NCI-H526 treated with DMSO at 0.1 percent for 48 hours (cell line): Measurements from ENCODE around the gene VPS13C.
"Not testable (repeated sequence)": the region's sequence is repeated elsewhere in the genome, so short reads cannot be mapped to it uniquely, and the experiment has no call there.

Experiments used
- DNase-seq: peaks from one replicate; lab custom pipeline; 2025; lab: John Stamatoyannopoulos, UW

VPS13C gene

GRCh38 chr15:62069551-62069950 is 9.3 kb upstream of the VPS13C start:
- no peak for DNase-seq

- DNase-seq = no peak
These were observed 8.5 kb upstream of the VPS13C start for GRCh38 chr15:62068810-62069167.

- no peak for DNase-seq
These were observed 8.0 kb upstream of the VPS13C start for GRCh38 chr15:62068071-62068809.

- peak; percentile 27 for DNase-seq
These were observed 7.3 kb upstream of the VPS13C start for GRCh38 chr15:62067448-62068044.

GRCh38 chr15:62066663-62067447 is 6.6 kb upstream of the VPS13C start, which contains the start of gene C2CD4A:
TSS of gene C2CD4A (plus strand) at chr15:62066977. CDS start at chr15:62067614, 637 bp downstream.
- DNase-seq = peak; percentile 86

- no peak for DNase-seq
These were observed 3.8 kb upstream of the VPS13C start for GRCh38 chr15:62063825-62064635.

GRCh38 chr15:62060896-62061280 is 641 bp upstream of the VPS13C start:
- no peak for DNase-seq

- peak; percentile 58 for DNase-seq
These were observed 483 bp downstream of the VPS13C start for GRCh38 chr15:62059816-62060112.

GRCh38 chr15:62059108-62059815 is 985 bp downstream of the VPS13C start:
- peak; percentile 17 for DNase-seq

GRCh38 chr15:62058327-62059028 is 1.8 kb downstream of the VPS13C start:
- DNase-seq = no peak

- DNase-seq = no peak
These were observed 2.8 kb downstream of the VPS13C start for GRCh38 chr15:62057341-62057980.

GRCh38 chr15:62054979-62055378 is 5.3 kb downstream of the VPS13C start:
- no peak for DNase-seq

- no peak for DNase-seq
These were observed 6.7 kb downstream of the VPS13C start for GRCh38 chr15:62053439-62054085.

GRCh38 chr15:62052713-62053112 is 7.5 kb downstream of the VPS13C start:
- no peak for DNase-seq

- DNase-seq = no peak
These were observed 9.1 kb downstream of the VPS13C start for GRCh38 chr15:62051166-62051565.

GRCh38 chr15:62050115-62050514 is 10.1 kb downstream of the VPS13C start:
- no peak for DNase-seq

- not testable (repeated sequence) for DNase-seq
These were observed 12.0 kb downstream of the VPS13C start for GRCh38 chr15:62048254-62048653.

GRCh38 chr15:62047282-62047827 is 12.9 kb downstream of the VPS13C start:
- DNase-seq = no peak

- no peak for DNase-seq
These were observed 14.0 kb downstream of the VPS13C start for GRCh38 chr15:62046078-62046743.
